Measurements from ENCODE around the gene ACADVL. TPM values are rescaled to one million over a fixed set of nuclear protein-coding genes. Genes with fewer than 3 reads are reported as not detected.

ACADVL gene
- total RNA-seq: 281 TPM

DNA sequence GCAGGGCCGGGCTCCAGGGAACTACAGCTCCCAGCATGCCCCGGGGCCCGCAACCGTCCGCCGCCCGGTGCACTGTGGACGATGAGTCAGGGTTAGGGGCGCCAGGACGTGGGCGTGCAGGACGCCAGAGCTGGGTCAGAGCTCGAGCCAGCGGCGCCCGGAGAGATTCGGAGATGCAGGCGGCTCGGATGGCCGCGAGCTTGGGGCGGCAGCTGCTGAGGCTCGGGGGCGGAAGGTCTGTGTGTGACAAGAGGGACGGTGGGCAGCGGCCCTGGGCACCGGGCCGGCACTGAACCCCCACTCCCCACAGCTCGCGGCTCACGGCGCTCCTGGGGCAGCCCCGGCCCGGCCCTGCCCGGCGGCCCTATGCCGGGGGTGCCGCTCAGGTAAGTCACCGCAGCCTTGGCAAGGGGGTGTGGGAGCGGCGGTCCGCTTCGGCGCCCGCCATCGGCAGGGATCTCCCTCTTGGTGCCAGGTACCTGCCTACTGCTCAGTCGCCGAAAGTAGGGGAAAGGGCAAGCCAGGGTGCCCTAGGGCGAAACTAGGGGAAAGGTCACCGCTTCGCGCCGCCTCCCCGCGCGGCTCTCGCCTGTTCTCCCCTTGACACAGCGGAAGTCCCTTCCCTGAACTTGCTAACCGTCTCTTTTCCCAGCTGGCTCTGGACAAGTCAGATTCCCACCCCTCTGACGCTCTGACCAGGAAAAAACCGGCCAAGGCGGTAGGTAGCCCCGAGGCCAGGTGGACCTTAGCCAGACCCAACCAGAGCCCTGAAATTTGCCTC is at the start of gene ACADVL, which contains the start of gene DLG4:
Gene ACADVL, plus strand, starts transcription at position 127 of the 781 bp plus-strand sequence. Its CDS starts 47 bp downstream, at position 174.
Gene DLG4, minus strand, starts transcription at position 25 of the 781 bp plus-strand sequence.

GRCh38 chr17:7179317-7180254 is 40.2 kb upstream of the ACADVL start, which contains the start of gene ASGR1:
ASGR1 (minus strand) TSS chr17:7179370; CDS start chr17:7178563, 807 bp downstream.

DNA sequence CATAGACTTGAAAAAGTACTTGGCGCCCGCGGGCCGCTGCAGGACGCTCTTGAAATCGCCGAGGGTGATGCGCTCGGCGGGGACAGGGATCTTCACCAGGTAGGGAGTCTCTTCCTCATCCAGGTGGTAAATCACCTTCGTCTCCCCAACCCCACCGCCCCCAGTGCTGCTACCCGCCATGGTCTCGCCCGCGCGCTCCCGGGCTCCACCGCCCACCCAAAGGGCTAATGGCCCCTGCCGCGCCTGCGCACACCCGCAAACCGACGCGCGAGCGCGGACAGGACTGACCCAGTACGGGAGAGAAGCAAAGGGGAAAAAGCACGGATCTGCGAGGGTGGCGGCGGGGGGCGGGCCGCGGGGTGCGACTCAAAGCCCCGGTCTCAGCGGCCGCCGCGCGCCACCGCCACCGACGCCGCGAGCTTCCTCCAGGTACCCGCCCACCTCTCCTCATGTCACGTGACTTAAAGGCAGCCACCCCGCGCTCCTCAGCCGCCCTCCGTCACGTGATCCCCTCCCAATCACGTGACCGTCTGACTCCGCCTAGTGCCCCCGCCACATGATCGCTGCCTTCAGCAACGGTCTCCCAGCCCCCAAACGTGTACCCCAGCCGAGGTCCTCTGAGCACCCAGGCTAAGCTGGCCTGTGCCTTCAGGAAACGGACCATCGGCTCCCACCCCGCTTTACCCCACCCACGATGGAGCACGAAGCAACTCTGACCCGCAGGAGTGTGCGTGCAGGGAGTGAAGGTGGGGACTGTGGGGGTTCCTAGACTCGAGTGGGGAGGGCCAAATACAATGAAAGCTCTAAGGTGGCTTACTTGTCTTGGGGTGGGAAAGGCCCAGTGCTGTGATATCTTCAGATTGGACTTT is 14.6 kb downstream of the ACADVL start, which contains the start of gene DVL2:
Gene DVL2, minus strand, starts transcription at position 435 of the 869 bp plus-strand sequence. Its CDS starts 255 bp downstream, at position 180.

DNA sequence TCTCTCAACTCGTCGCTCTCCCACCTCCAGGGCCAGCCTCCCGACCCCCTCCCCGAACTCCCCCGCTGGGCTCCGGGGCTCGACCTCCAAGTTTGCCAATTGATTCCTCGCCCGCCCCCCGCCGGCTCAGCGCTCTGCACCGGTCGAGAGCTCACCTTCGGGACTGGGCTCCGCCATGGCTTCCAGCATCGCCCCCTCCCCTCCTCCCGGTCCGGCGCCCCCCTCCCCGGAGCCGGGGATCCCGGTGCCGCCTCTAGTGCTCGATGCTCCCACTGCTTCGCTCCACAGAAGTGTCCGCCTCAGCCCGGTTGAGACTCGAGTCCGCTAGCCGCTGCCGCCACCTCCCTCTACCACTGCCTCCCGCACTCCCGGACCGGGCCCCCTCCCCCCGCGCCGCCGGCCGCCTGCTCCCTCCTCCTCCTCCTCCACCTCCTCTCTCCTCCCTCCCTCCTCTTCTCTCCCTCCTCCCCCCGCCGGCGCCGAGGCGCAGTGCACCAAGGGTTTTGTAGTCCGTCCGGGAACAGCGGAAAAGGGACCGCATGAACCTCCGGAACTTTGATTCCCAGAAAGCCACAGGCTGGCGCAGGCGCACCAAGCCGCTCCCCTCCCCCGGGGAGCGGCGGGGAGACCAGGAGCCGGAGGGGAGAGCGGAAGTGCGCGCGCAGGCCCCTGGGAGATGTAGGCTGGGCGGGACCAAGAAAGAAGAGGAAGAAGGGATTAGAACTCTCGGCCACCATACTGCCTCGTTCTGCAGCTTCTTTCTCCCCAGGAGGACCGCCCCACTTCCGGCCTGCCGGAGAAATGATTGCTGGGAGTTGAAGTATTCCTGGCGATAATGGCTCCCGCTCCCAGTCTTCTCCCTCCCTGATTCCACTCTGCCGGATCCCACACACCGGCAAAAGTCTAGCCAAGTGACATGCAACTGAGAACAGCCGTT is 19.6 kb downstream of the ACADVL start, which contains the start of gene PHF23:
Gene PHF23, minus strand, starts transcription at position 367 of the 937 bp plus-strand sequence. Its CDS starts 178 bp downstream, at position 189.

GRCh38 chr17:7241783-7242716 is 22.3 kb downstream of the ACADVL start, which contains the start of gene GABARAP:
GABARAP (minus strand) TSS chr17:7242449; CDS start chr17:7242330, 119 bp downstream.

GRCh38 chr17:7251661-7252175 is 32.0 kb downstream of the ACADVL start, which contains the start of gene CTDNEP1:
CTDNEP1 (minus strand) TSS chr17:7251734; CDS start chr17:7251296, 438 bp downstream.

GRCh38 chr17:7252176-7253043 is 32.7 kb downstream of the ACADVL start, which contains the start of gene ELP5:
ELP5 (plus strand) TSS chr17:7252215; CDS start chr17:7252551, 336 bp downstream.

GRCh38 chr17:7262192-7262934 is 42.6 kb downstream of the ACADVL start, which contains the start of gene CLDN7:
CLDN7 (minus strand) TSS chr17:7262478; CDS start chr17:7262043, 435 bp downstream.

Other genes with a start within 250 kb of the ACADVL start
- gene ALOX12, start 223.9 kb upstream of the ACADVL start, total RNA-seq: 0.60 TPM
- 45.5 TPM for gene RNASEK, start 207.3 kb upstream of the ACADVL start, total RNA-seq
- 5.4 TPM for gene BCL6B, start 196.9 kb upstream of the ACADVL start, total RNA-seq
- gene SLC16A13, start 183.9 kb upstream of the ACADVL start, total RNA-seq: 0.44 TPM
- 0.44 TPM for gene SLC16A11, start 175.8 kb upstream of the ACADVL start, total RNA-seq
- gene CLEC10A, start 139.7 kb upstream of the ACADVL start, total RNA-seq: 3.3 TPM
- 0.33 TPM for gene ASGR2, start 105.1 kb upstream of the ACADVL start, total RNA-seq
- 5.7 TPM for gene ASGR1, start 40.6 kb upstream of the ACADVL start, total RNA-seq
- 194 TPM for gene DLG4, start 102 bp upstream of the ACADVL start, total RNA-seq
- gene DVL2, start 14.6 kb downstream of the ACADVL start, total RNA-seq: 103 TPM
- gene PHF23, start 19.5 kb downstream of the ACADVL start, total RNA-seq: 27.5 TPM
- 310 TPM for gene GABARAP, start 22.5 kb downstream of the ACADVL start, total RNA-seq
- 74.5 TPM for gene CTDNEP1, start 31.8 kb downstream of the ACADVL start, total RNA-seq
- gene ELP5, start 32.3 kb downstream of the ACADVL start, total RNA-seq: 39.5 TPM
- 14.3 TPM for gene CLDN7, start 42.5 kb downstream of the ACADVL start, total RNA-seq
- gene SLC2A4, start 61.8 kb downstream of the ACADVL start, total RNA-seq: 5.4 TPM
- 1.3 TPM for gene YBX2, start 74.7 kb downstream of the ACADVL start, total RNA-seq
- 138 TPM for gene EIF5A, start 87.7 kb downstream of the ACADVL start, total RNA-seq
- gene GPS2, start 95.4 kb downstream of the ACADVL start, total RNA-seq: 43.4 TPM
- 38.8 TPM for gene NEURL4, start 109.4 kb downstream of the ACADVL start, total RNA-seq
- gene ACAP1, start 116.6 kb downstream of the ACADVL start, total RNA-seq: 6.2 TPM
- 4.5 TPM for gene KCTD11, start 132.2 kb downstream of the ACADVL start, total RNA-seq
- not detected for gene TMEM95, start 135.2 kb downstream of the ACADVL start, total RNA-seq
- gene TNK1, start 161.2 kb downstream of the ACADVL start, total RNA-seq: 2.4 TPM
- gene PLSCR3, start 174.6 kb downstream of the ACADVL start, total RNA-seq: 12.8 TPM
- 27.9 TPM for gene TMEM256, start 184.2 kb downstream of the ACADVL start, total RNA-seq
- gene NLGN2, start 187.9 kb downstream of the ACADVL start, total RNA-seq: 36.2 TPM
- not detected for gene SPEM1, start 200.4 kb downstream of the ACADVL start, total RNA-seq
- gene SPEM2, start 205.7 kb downstream of the ACADVL start, total RNA-seq: not detected
- not detected for gene SPEM3, start 208.9 kb downstream of the ACADVL start, total RNA-seq
- gene TMEM102, start 215.5 kb downstream of the ACADVL start, total RNA-seq: 1.0 TPM
- gene FGF11, start 219.6 kb downstream of the ACADVL start, total RNA-seq: 7.1 TPM
- 17.8 TPM for gene CHRNB1, start 225.1 kb downstream of the ACADVL start, total RNA-seq

Measured in camera-type eye (tissue), 1 donor.